HCT116 (cell line): ENCODE results near the gene CAMK1D.

Source experiments
- ELF1 ChIP-seq: IDR thresholded peaks from 2 replicates; pipeline ENCODE4 v1.6.1; 2012; ENCODE audit warnings: low read depth, borderline replicate concordance
- POLR2A ChIP-seq: IDR thresholded peaks from 2 replicates; pipeline ENCODE4 v1.7.0; 2011; ENCODE audit warnings: borderline replicate concordance; ENCODE audit not compliant: insufficient read depth, insufficient read length; ENCODE audit errors: extremely low read depth
- POLR2AphosphoS5 ChIP-seq: IDR thresholded peaks from 2 replicates; pipeline ENCODE4 v1.6.1; 2011; ENCODE audit warnings: mild to moderate bottlenecking, low read depth, low read length, moderate library complexity
- TF ChIP-seq, protein P1 (sequence below), 3 experiments: fragments of 200-600 bp in 1 of 3; sonication (generic) in 1 of 3; IDR thresholded peaks in 2 of 3; conservative IDR thresholded peaks in 1 of 3; 2 replicates each; pipeline ENCODE4 v1.5.1; 2012 to 2017; ENCODE audit warnings: low read depth in 2 of 3, low read length in 2 of 3, antibody characterized with exemption in 1 of 3, borderline replicate concordance in 1 of 3, control low read depth in 1 of 3, mild to moderate bottlenecking in 1 of 3, mixed read lengths in 1 of 3, mixed run types in 1 of 3, moderate library complexity in 1 of 3; ENCODE audit not compliant: insufficient read depth in 1 of 3
- TF ChIP-seq, protein P2 (sequence below): IDR thresholded peaks from 2 replicates; pipeline ENCODE4 v1.6.1; 2012

GRCh38 chr10:12628153-12628552, 278.8 kb downstream of the CAMK1D start:
- no peak for TF ChIP-seq POLR2A
- TF ChIP-seq, protein P1, sequence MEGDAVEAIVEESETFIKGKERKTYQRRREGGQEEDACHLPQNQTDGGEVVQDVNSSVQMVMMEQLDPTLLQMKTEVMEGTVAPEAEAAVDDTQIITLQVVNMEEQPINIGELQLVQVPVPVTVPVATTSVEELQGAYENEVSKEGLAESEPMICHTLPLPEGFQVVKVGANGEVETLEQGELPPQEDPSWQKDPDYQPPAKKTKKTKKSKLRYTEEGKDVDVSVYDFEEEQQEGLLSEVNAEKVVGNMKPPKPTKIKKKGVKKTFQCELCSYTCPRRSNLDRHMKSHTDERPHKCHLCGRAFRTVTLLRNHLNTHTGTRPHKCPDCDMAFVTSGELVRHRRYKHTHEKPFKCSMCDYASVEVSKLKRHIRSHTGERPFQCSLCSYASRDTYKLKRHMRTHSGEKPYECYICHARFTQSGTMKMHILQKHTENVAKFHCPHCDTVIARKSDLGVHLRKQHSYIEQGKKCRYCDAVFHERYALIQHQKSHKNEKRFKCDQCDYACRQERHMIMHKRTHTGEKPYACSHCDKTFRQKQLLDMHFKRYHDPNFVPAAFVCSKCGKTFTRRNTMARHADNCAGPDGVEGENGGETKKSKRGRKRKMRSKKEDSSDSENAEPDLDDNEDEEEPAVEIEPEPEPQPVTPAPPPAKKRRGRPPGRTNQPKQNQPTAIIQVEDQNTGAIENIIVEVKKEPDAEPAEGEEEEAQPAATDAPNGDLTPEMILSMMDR (IDR thresholded peaks at IDR 0.05 in 2 of 3, conservative IDR thresholded peaks at IDR 0.05 in 1 of 3; ENCODE audit: borderline replicate concordance in 1 of 3, insufficient read depth in 1 of 3, low read depth in 2 of 3, low read length in 2 of 3) = no peak
- no peak for TF ChIP-seq ELF1
- no peak for TF ChIP-seq POLR2AphosphoS5
- TF ChIP-seq, protein P2, sequence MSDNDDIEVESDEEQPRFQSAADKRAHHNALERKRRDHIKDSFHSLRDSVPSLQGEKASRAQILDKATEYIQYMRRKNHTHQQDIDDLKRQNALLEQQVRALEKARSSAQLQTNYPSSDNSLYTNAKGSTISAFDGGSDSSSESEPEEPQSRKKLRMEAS = no peak
